Measurements from ENCODE around the gene C16orf95.

C16orf95 gene

GRCh38 chr16:87331241-87331801 is 14.1 kb upstream of the C16orf95 start:
- no peak for DNase-seq (ENCODE audit: low read depth)
- TF ChIP-seq CTCF (IDR thresholded peaks at IDR 0.05; ENCODE audit: insufficient read depth, low read depth, low read length, missing control alignments): no peak
- H3K4me3 ChIP-seq (ENCODE audit: low read depth, low read length): no peak overlapping the region

GRCh38 chr16:87330646-87331045 is 13.5 kb upstream of the C16orf95 start:
- no peak for TF ChIP-seq CTCF (IDR thresholded peaks at IDR 0.05; ENCODE audit: insufficient read depth, low read depth, low read length, missing control alignments)
- no peak for DNase-seq (ENCODE audit: low read depth)
- H3K4me3 ChIP-seq (ENCODE audit: low read depth, low read length): no peak overlapping the region

GRCh38 chr16:87330257-87330624 is 13.0 kb upstream of the C16orf95 start:
- TF ChIP-seq CTCF (IDR thresholded peaks at IDR 0.05; ENCODE audit: insufficient read depth, low read depth, low read length, missing control alignments): no peak
- H3K4me3 ChIP-seq (ENCODE audit: low read depth, low read length): no peak overlapping the region
- no peak for DNase-seq (ENCODE audit: low read depth)

GRCh38 chr16:87329436-87330256 is 12.5 kb upstream of the C16orf95 start:
- H3K4me3 ChIP-seq (ENCODE audit: low read depth, low read length): no peak overlapping the region
- no peak for DNase-seq (ENCODE audit: low read depth)
- TF ChIP-seq CTCF (IDR thresholded peaks at IDR 0.05; ENCODE audit: insufficient read depth, low read depth, low read length, missing control alignments): no peak

- no peak for TF ChIP-seq CTCF (IDR thresholded peaks at IDR 0.05; ENCODE audit: insufficient read depth, low read depth, low read length, missing control alignments)
- no peak for DNase-seq (ENCODE audit: low read depth)
- no peak overlapping the region for H3K4me3 ChIP-seq (ENCODE audit: low read depth, low read length)
Measured at GRCh38 chr16:87328846-87329245, 11.7 kb upstream of the C16orf95 start.

GRCh38 chr16:87327798-87328495 is 10.8 kb upstream of the C16orf95 start:
- no peak for TF ChIP-seq CTCF (IDR thresholded peaks at IDR 0.05; ENCODE audit: insufficient read depth, low read depth, low read length, missing control alignments)
- no peak for DNase-seq (ENCODE audit: low read depth)
- no peak overlapping the region for H3K4me3 ChIP-seq (ENCODE audit: low read depth, low read length)
